Endothelial cell of umbilical vein (primary cell): ENCODE results near the gene TRPM5. TPM values are rescaled to one million over a fixed set of nuclear protein-coding genes. Genes with fewer than 3 reads are reported as not detected.

Experiments used
- BruUV-seq: library from RNA; stranded (reverse); fragments of 400-500 nt; replicated peaks from 2 replicates; lab custom pipeline; 2021; lab: Mats Ljungman, UMichigan
- CTCF ChIA-PET: fragments of 300-600, 350-600 bp; sonication (Branson Sonifier 250); formaldehyde crosslinking; loops from one replicate; lab custom pipeline; 2021; ENCODE audit warnings: antibody characterized with exemption, inconsistent platforms; lab: Charles Lee
- POLR2A ChIA-PET: fragments of 300-600, 350-600 bp; sonication (Branson Sonifier 250); formaldehyde crosslinking; loops from one replicate; lab custom pipeline; 2021; ENCODE audit warnings: antibody characterized with exemption, inconsistent platforms; lab: Charles Lee
- DNase-seq: peaks from one replicate; pipeline ENCODE4 v3.0.0-alpha.2; 2011; ENCODE audit warnings: low read depth, low spot score
- FAIRE-seq: peaks from 2 replicates; lab custom pipeline; 2011; peaks lifted over from hg19 to GRCh38; lab: Jason Lieb, UNC
- H2AFZ ChIP-seq: 2 replicates; pipeline ENCODE4 v1.6.0; 2012; ENCODE audit warnings: low read depth, low read length, control low read depth, inconsistent platforms
- H3K27ac ChIP-seq: 2 replicates; pipeline ENCODE4 v1.5.1; 2011; ENCODE audit warnings: low read depth, mild to moderate bottlenecking, control low read depth, low read length, moderate library complexity; ENCODE audit not compliant: insufficient read depth
- H3K27me3 ChIP-seq, 2 experiments: 2 replicates each; pipeline versions ENCODE4 v1.6.0 to v1.6.1; 2011; ENCODE audit warnings: low read length in 2 of 2, mixed read lengths in 1 of 2; ENCODE audit not compliant: control insufficient read depth in 2 of 2, insufficient read depth in 2 of 2
- H3K36me3 ChIP-seq, 2 experiments: 2 replicates in 1 of 2; 3 replicates in 1 of 2; pipeline ENCODE4 v1.5.1; 2011; ENCODE audit warnings: low read length in 2 of 2, mild to moderate bottlenecking in 1 of 2, moderate library complexity in 1 of 2; ENCODE audit not compliant: control insufficient read depth in 2 of 2, insufficient read depth in 2 of 2; ENCODE audit errors: extremely low read depth in 1 of 2
- H3K4me1 ChIP-seq: 3 replicates; pipeline ENCODE4 v1.5.1; 2011; ENCODE audit warnings: mild to moderate bottlenecking, low read length; ENCODE audit not compliant: control insufficient read depth, insufficient read depth; ENCODE audit errors: extremely low read depth
- H3K4me2 ChIP-seq: 2 replicates; pipeline ENCODE4 v1.6.1; 2011; ENCODE audit warnings: low read length, control low read depth, mixed read lengths; ENCODE audit not compliant: insufficient read depth
- H3K4me3 ChIP-seq, 3 experiments: fragments of 200-600 bp in 1 of 3; sonication (generic), shearing (Covaris generic) in 1 of 3; replicated peaks in 1 of 3; 2 replicates each; pipeline ENCODE4 v1.5.1; 2011 to 2016; ENCODE audit warnings: control low read depth in 3 of 3, low read length in 3 of 3, mild to moderate bottlenecking in 2 of 3, inconsistent platforms in 1 of 3, low read depth in 1 of 3, moderate library complexity in 1 of 3; ENCODE audit not compliant: insufficient read depth in 1 of 3
- H3K79me2 ChIP-seq: 2 replicates; pipeline ENCODE4 v1.6.0; 2012; ENCODE audit warnings: low read length, inconsistent platforms; ENCODE audit not compliant: control insufficient read depth, insufficient read depth
- H3K9ac ChIP-seq: replicated peaks from 2 replicates; pipeline ENCODE3; 2011; ENCODE audit warnings: low read length, control low read depth; ENCODE audit not compliant: insufficient read depth; ENCODE audit errors: extremely low read depth
- H3K9me1 ChIP-seq: replicated peaks from 3 replicates; pipeline ENCODE4 v1.6.0; 2011; ENCODE audit warnings: mild to moderate bottlenecking, low read length; ENCODE audit not compliant: control insufficient read depth, insufficient read depth; ENCODE audit errors: extremely low read depth
- H3K9me3 ChIP-seq: replicated peaks from 2 replicates; pipeline ENCODE4 v1.5.1; 2012; ENCODE audit warnings: low read length, inconsistent platforms; ENCODE audit not compliant: control insufficient read depth, insufficient read depth
- H4K20me1 ChIP-seq: replicated peaks from 2 replicates; pipeline ENCODE3; 2011; ENCODE audit warnings: mild to moderate bottlenecking, low read length; ENCODE audit not compliant: control insufficient read depth, insufficient read depth; ENCODE audit errors: extremely low read depth
- EZH2 ChIP-seq: IDR thresholded peaks from 2 replicates; pipeline ENCODE4 v1.6.1; 2012; ENCODE audit warnings: borderline replicate concordance, low read depth, mild to moderate bottlenecking, moderate library complexity, low read length, inconsistent platforms; ENCODE audit not compliant: severe bottlenecking
- POLR2AphosphoS5 ChIP-seq: IDR thresholded peaks from 2 replicates; pipeline ENCODE4 v1.6.1; 2012; ENCODE audit warnings: low read depth, mild to moderate bottlenecking, control low read depth, low read length, moderate library complexity; ENCODE audit not compliant: insufficient read depth
- dilution Hi-C: fragments of 300-500 bp; cut with MboI; formaldehyde crosslinking; loops from one replicate; pipeline ENCODE4 v1.15.0; 2019; ENCODE audit warnings: low sequenced_read_pairs; ENCODE audit not compliant: extremely low pct_ligation_motif_present
- intact Hi-C: fragments of 100-400 bp; cut with micrococcal nuclease; formaldehyde crosslinking; loops from one replicate; pipeline ENCODE4 v1.10.0; 2022
- polyA plus RNA-seq, 4 experiments: library from polyadenylated mRNA; depleted of rRNA in 3 of 4; stranded (reverse) in 3 of 4; unstranded in 1 of 4; fragments of >200 nt; gene quantifications; 2 replicates each; pipeline versions ENCODE4 v1.2.1 to v1.2.3, GENCODE V29; 2011 to 2012; ENCODE audit warnings: missing spikeins in 1 of 4
- total RNA-seq: library from RNA; stranded (reverse); gene quantifications from 2 replicates; pipeline ENCODE4 v1.2.3, GENCODE V29; 2021
- TF ChIP-seq, protein P1 (sequence below): IDR thresholded peaks from 2 replicates; pipeline ENCODE4 v1.6.1; 2011; ENCODE audit not compliant: insufficient read depth, insufficient read length

The TRPM5 gene
- total and polyA plus RNA-seq, 2 donors (not counting 3 experiments of a cell fraction or from before 2014, with no cell fraction given), result not detected

DNA sequence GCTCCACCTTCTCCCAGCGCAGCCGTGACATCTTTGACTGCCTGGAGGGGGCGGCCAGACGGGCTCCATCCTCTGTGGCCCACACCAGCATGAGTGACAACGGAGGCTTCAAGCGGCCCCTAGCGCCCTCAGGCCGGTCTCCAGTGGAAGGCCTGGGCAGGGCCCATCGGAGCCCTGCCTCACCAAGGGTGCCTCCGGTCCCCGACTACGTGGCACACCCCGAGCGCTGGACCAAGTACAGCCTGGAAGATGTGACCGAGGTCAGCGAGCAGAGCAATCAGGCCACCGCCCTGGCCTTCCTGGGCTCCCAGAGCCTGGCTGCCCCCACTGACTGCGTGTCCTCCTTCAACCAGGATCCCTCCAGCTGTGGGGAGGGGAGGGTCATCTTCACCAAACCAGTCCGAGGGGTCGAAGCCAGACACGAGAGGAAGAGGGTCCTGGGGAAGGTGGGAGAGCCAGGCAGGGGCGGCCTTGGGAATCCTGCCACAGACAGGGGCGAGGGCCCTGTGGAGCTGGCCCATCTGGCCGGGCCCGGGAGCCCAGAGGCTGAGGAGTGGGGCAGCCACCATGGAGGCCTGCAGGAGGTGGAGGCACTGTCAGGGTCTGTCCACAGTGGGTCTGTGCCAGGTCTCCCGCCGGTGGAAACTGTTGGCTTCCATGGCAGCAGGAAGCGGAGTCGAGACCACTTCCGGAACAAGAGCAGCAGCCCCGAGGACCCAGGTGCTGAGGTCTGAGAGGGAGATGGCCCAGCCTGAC is 41.2 kb downstream of the TRPM5 start:
- no peak for FAIRE-seq
- no peak overlapping the region for H3K27ac ChIP-seq
- H3K79me2 ChIP-seq, result peaks cover 17% of the 10 kb centered on the region
- no peak overlapping the region for H3K4me3 ChIP-seq
- H3K4me2 ChIP-seq, result no peak overlapping the region
- TF ChIP-seq, protein P1, sequence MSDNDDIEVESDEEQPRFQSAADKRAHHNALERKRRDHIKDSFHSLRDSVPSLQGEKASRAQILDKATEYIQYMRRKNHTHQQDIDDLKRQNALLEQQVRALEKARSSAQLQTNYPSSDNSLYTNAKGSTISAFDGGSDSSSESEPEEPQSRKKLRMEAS, result no peak
- no peaks in the 10 kb centered on the region for H3K27me3 ChIP-seq
- H3K9me3 ChIP-seq, result no peaks in the 10 kb centered on the region
- ChIA-PET CTCF (interaction anchor here (1.0 to 5.0 kb wide), 3 partner anchors 17 to 98 kb away, joined by 4 to 42 read pairs (median 13); no protein-coding TSS in a partner anchor), POLR2A (no interaction called here)
- dilution Hi-C loops (no loop called here), intact Hi-C loops (no loop called here)
- no peak overlapping the region for H3K9ac ChIP-seq
- H2AFZ ChIP-seq, result no peak overlapping the region
- H3K9me1 ChIP-seq, result no peaks in the 10 kb centered on the region
- no peak for DNase-seq
- H4K20me1 ChIP-seq, result no peaks in the 10 kb centered on the region
- BruUV-seq, result no TSS peak
- peaks cover 18% of the 10 kb centered on the region for H3K4me1 ChIP-seq
- H3K36me3 ChIP-seq, result peaks cover 0 to 18% of the 10 kb centered on the region in 2 experiments

DNA sequence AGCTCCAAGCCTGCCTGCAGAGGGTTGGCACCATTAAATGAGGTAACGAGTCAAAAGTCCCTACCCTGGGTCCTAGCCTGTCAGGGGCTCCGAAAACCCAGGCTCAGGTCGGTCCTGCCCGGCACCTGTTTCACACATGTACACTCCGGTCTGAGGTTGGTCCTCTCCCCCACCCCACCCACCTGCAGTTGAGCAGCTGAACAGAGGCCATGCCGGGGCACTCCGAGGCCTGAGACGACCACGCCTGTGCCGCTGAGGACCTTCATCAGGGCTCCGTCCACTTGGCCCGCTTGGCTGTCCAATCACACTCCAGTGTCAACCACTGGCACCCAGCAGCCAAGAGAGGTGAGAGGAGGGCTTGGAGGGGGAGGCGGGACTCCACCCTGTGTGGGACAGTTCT is 42.2 kb downstream of the TRPM5 start:
- Histone ChIP-seq H3K27me3 (no peaks in the 10 kb centered on the region), H4K20me1 (no peaks in the 10 kb centered on the region), H3K36me3 (peaks cover 2 to 19% of the 10 kb centered on the region in 2 experiments), H3K9me1 (no peaks in the 10 kb centered on the region), H3K4me2 (no peak overlapping the region), H3K79me2 (peaks cover 17% of the 10 kb centered on the region), H3K4me1 (peaks cover 18% of the 10 kb centered on the region), H3K9me3 (no peaks in the 10 kb centered on the region), H3K4me3 (no peak overlapping the region), H3K9ac (no peak overlapping the region), H3K27ac (no peak overlapping the region), H2AFZ (no peak overlapping the region)
- no peak for FAIRE-seq
- intact Hi-C loops (no loop called here), dilution Hi-C loops (no loop called here)
- CTCF ChIA-PET, result interaction anchor here (5.0 kb wide), 1 partner anchor 96 kb away, joined by 42 read pairs; no protein-coding TSS in a partner anchor
- no peak for DNase-seq
- POLR2A ChIA-PET, result no interaction called here
- TF ChIP-seq EZH2 (no peak), POLR2AphosphoS5 (no peak)
- BruUV-seq, result no TSS peak
